Right atrium auricular region (tissue), 2 donors: ENCODE measurements around the gene ZNF365. TPM values are rescaled to one million over a fixed set of nuclear protein-coding genes. Genes with fewer than 3 reads are reported as not detected.
A peak's percentile ranks its signal among the peaks of the same experiment; 100 is the strongest.

Source experiments
- DNase-seq: peaks from one replicate; pipeline ENCODE4 v3.0.0-alpha.2; 2019; ENCODE audit warnings: low spot score
- H3K27ac ChIP-seq, 2 donors: fragments of 200-600 bp; sonication (generic); 1 replicate in 1 of 2; 2 replicates in 1 of 2; pipeline ENCODE4 v1.5.1; 2016 to 2019
- H3K27me3 ChIP-seq, 2 donors: fragments of 200-600 bp; sonication (generic); one replicate each; pipeline versions ENCODE4 v1.5.1 to v1.6.0; 2017 to 2019
- H3K36me3 ChIP-seq: fragments of 200-600 bp; sonication (generic); one replicate; pipeline ENCODE4 v1.5.1; 2016
- H3K4me1 ChIP-seq, 2 donors: fragments of 200-600 bp; sonication (generic); one replicate each; pipeline versions ENCODE4 v1.5.1 to v1.6.0; 2017 to 2019
- H3K4me3 ChIP-seq, 2 donors: fragments of 200-600 bp; sonication (generic); 1 replicate in 1 of 2; 2 replicates in 1 of 2; pipeline ENCODE4 v1.5.1; 2017 to 2019; ENCODE audit warnings: mild to moderate bottlenecking in 1 of 2, moderate library complexity in 1 of 2
- H3K9me3 ChIP-seq, 2 donors: fragments of 200-600 bp; sonication (generic); one replicate each; pipeline ENCODE4 v1.5.1; 2019
- CTCF ChIP-seq, 2 donors: fragments of 200-600 bp; sonication (generic); IDR thresholded peaks; one replicate each; pipeline ENCODE4 v1.5.1; 2019; ENCODE audit warnings: antibody characterized with exemption in 2 of 2
- total RNA-seq, 2 donors: library from RNA; depleted of rRNA; stranded (reverse); fragments of >200 nt; gene quantifications; one replicate each; pipeline ENCODE4 v1.1.0, GENCODE V29; 2016

ZNF365 gene
- total RNA-seq, 2 donors from 2014 or later, result 1.1 to 3.6 TPM

- Histone ChIP-seq H3K4me3 (no peak overlapping the region), H3K9me3 (no peaks in the 10 kb centered on the region), H3K27me3 (no peaks in the 10 kb centered on the region), H3K4me1 (no peaks in the 10 kb centered on the region), H3K27ac (no peak overlapping the region), H3K36me3 (no peaks in the 10 kb centered on the region)
- TF ChIP-seq CTCF (IDR thresholded peaks at IDR 0.05), result no peak
- no peak for DNase-seq
These were observed 52.4 kb downstream of the ZNF365 start for GRCh38 chr10:62426600-62426999.

GRCh38 chr10:62430881-62431280 is 56.7 kb downstream of the ZNF365 start:
- H3K27me3 ChIP-seq, result no peaks in the 10 kb centered on the region
- no peaks in the 10 kb centered on the region for H3K4me1 ChIP-seq
- TF ChIP-seq CTCF (IDR thresholded peaks at IDR 0.05), result no peak
- H3K27ac ChIP-seq, result no peak overlapping the region
- H3K4me3 ChIP-seq, result no peak overlapping the region
- DNase-seq, result no peak
- no peaks in the 10 kb centered on the region for H3K9me3 ChIP-seq
- no peaks in the 10 kb centered on the region for H3K36me3 ChIP-seq

- no peak overlapping the region for H3K4me3 ChIP-seq
- no peak for TF ChIP-seq CTCF (IDR thresholded peaks at IDR 0.05)
- DNase-seq, result peak; percentile 77
- no peaks in the 10 kb centered on the region for H3K9me3 ChIP-seq
- H3K27me3 ChIP-seq, result no peaks in the 10 kb centered on the region
- H3K36me3 ChIP-seq, result no peaks in the 10 kb centered on the region
- no peaks in the 10 kb centered on the region for H3K4me1 ChIP-seq
- H3K27ac ChIP-seq, result peak overlapping the region; percentile 12 to 41
These were observed 59.1 kb downstream of the ZNF365 start for GRCh38 chr10:62433181-62433692.

- no peaks in the 10 kb centered on the region for H3K4me1 ChIP-seq
- no peak overlapping the region for H3K4me3 ChIP-seq
- H3K27me3 ChIP-seq, result no peaks in the 10 kb centered on the region
- H3K36me3 ChIP-seq, result no peaks in the 10 kb centered on the region
- DNase-seq, result no peak
- TF ChIP-seq CTCF (IDR thresholded peaks at IDR 0.05), result no peak
- H3K9me3 ChIP-seq, result no peaks in the 10 kb centered on the region
- peak overlapping the region in 1 of 2 donors; percentile 41 for H3K27ac ChIP-seq
These were observed 59.7 kb downstream of the ZNF365 start for GRCh38 chr10:62433901-62434300.

- Histone ChIP-seq H3K4me3 (no peak overlapping the region), H3K4me1 (peaks cover 0 to 6% of the 10 kb centered on the region in 2 donors), H3K27me3 (no peaks in the 10 kb centered on the region), H3K36me3 (no peaks in the 10 kb centered on the region), H3K27ac (no peak overlapping the region), H3K9me3 (no peaks in the 10 kb centered on the region)
- no peak for DNase-seq
- peak; percentile 66 to 85 for TF ChIP-seq CTCF (IDR thresholded peaks at IDR 0.05)
These were observed 63.5 kb downstream of the ZNF365 start for GRCh38 chr10:62437696-62438095.

GRCh38 chr10:62442006-62442405 is 67.8 kb downstream of the ZNF365 start:
- DNase-seq, result no peak
- Histone ChIP-seq H3K27ac (no peak overlapping the region), H3K4me1 (peaks cover 0 to 12% of the 10 kb centered on the region in 2 donors), H3K9me3 (no peaks in the 10 kb centered on the region), H3K4me3 (no peak overlapping the region), H3K27me3 (no peaks in the 10 kb centered on the region), H3K36me3 (no peaks in the 10 kb centered on the region)
- no peak for TF ChIP-seq CTCF (IDR thresholded peaks at IDR 0.05)
